HG02840 (cell line): ENCODE data around the gene ZNF665.
"Not testable (repeated sequence)": the region's sequence is repeated elsewhere in the genome, so short reads cannot be mapped to it uniquely, and the experiment has no call there.

Experiments used
- ATAC-seq: cut with Tn5 transposase; IDR thresholded peaks from one replicate; pipeline ENCODE4 v1.9.1; 2021; ENCODE audit warnings: mild to moderate bottlenecking, moderate library complexity, moderate number of reproducible peaks; ENCODE audit not compliant: unreplicated experiment, low FRiP score

The ZNF665 gene

GRCh38 chr19:53158119-53158656 lies 35.0 kb downstream of the ZNF665 start:
- ATAC-seq = no peak

- no peak for ATAC-seq
Measured at GRCh38 chr19:53157626-53158025, 35.5 kb downstream of the ZNF665 start.

DNA sequence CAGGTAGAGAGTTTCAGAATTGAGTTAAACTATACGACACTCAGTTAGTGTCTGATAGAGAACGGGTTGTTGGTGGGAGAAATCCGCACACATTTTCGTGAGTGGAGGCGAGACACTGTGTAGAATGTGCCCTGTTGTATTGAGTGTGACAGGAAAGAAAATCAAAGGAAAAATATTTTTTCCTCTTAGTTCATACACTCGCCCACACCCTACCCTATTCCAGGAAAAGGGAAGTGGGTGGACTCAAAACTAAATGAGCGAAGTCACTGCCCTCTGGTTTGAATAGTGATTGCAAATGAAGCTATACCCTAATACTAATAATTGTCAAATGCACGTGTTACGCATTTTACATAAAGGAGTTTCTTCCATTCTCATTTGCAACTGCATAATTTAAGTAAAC lies 36.3 kb downstream of the ZNF665 start:
- ATAC-seq = no peak

- ATAC-seq = no peak
Measured at GRCh38 chr19:53147645-53148044, 45.5 kb downstream of the ZNF665 start.

DNA sequence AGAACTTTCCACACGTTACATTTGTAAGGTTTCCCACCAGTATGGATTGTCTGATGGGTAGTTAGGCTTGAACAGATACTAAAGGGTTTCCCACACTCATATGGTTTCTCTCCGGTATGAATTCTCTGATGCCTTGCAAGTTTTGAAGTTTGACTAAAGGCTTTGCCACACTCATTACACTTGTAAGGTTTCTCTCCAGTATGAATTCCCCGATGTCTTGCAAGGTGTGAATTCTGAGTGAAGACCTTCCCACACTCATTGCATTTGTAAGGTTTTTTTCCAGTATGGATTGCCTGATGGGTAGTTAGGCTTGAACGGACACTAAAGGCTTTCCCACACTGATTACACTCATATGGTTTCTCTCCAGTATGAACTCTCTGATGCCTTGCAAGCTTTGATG lies 52.8 kb downstream of the ZNF665 start:
- ATAC-seq = no peak

DNA sequence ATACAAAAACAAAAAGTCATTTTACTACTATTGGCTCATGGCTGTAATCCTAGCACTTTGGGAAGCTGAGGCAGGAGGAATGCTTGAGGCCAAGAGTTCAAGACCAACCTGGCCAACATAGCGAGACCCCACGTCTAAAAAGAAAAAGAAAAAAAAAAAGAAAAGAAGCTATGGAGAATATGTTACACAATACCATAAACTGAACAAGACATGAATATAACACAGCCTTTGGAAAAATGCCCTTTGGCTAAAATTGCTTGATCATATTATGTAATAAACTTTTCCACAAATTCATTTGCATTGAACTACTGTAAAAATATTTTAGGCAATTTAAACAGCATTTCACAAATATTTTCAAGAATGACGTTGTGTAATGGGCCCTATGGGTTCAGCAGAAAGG lies 56.7 kb downstream of the ZNF665 start:
- no peak for ATAC-seq

GRCh38 chr19:53132141-53132991 lies 60.8 kb downstream of the ZNF665 start, which contains the start of gene ZNF415:
ZNF415 (minus strand) TSS chr19:53132910; CDS start chr19:53122676, 10,234 bp downstream.
- ATAC-seq = no peak

- ATAC-seq = no peak
Measured at GRCh38 chr19:53131727-53132126, 61.4 kb downstream of the ZNF665 start.

DNA sequence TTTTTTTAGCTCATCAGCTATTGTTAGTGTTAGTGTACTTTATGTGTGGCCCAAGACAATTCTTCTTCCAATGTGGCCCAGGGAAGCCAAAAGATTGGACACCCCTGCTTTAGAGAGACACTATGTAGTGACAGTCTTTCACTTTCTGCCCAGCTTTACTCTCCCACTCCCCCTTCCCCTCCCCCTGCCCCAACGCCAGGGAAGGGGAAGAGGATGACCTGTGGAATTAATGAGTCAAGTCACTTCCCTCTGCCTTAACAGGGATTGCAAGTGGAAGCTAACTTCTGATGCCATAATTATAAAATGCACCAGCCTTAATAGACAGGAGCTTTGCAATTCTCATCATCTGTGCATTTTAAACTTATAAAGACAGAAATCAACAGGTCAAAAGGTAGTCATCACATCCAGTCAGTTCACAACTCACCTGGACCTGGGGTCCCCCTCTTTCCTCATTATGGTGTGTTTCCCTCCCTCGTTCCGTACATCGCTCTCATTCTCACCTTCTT lies 62.0 kb downstream of the ZNF665 start:
- ATAC-seq = no peak

DNA sequence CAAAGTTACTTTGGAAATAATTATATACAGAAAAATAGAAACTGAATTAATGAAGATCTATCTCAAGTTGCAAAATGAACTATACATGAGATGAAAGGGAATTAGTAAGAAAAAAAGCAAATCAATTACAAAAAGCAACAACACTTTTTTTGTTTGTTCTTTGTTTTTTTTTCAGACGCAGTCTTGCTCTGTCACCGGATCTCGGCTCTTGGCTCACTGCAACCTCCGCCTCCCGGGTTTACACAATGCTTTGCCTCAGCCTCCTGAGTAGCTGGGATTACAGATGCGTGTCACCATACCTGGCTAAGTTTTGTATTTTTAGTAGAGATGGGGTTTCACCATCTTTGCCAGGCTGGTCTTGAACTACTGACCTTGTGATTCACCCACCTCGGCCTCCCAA lies 62.7 kb downstream of the ZNF665 start:
- no peak for ATAC-seq

DNA sequence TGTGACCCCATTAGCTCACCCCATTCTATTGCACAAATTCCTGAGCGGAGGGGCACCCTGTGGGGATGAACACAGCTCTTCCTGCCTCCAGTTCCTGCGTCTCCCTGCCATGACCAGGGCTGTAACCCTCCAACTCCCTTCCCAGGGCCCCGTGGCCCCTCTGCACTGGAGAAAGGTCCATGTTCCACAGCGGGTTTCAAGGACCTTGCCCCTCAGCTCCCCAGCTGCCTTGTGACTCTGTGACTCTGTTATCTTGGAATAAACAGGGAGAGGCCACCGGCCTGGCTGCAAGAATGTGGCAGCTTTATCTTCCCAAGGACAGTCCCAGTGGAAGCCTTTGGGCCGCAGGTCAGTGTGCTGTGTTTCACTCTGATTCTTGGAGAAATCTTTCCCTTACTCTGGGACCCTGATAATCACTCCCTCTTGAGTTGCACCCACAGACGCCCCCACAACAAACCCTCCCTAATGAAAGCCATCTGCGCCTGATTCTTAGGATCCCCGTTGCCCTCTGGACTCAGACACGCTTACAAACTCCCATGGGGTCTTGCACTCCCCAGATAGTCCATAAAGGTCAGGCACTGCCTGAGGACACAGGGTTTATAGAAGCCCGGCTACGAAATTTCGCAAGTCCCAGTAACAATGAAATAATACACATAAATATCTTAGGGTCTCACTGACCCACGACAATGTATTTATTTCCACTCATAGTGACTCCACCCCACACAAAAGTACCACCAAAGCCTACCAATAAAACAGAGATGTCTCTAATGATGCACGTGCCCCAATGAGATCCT lies 66.2 kb downstream of the ZNF665 start:
- not testable (repeated sequence) for ATAC-seq

DNA sequence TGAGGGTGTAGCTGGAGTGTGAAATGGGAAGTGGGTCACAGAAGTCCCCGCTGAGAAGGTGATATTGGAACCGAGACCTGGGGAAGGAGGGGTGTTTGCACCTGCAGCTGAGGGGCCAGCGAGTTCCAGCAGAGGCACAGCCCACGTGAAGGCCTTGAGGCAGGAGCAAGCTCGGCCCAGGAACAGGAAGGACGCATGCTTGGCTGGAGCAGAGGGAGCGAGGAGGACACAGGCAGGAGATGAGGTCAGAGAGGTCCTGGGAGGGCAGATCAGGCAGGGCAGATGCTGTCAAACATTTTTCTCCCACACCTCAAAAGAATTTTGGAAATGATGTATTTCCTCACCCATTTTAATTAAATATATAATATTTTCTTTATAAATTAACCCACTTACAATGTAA lies 69.8 kb downstream of the ZNF665 start:
- no peak for ATAC-seq
